Activated gamma-delta T cell (primary cell): ENCODE data around the gene C21orf58.
A peak's percentile ranks its signal among the peaks of the same experiment; 100 is the strongest.

Experiments
- DNase-seq: peaks from one replicate; lab custom pipeline; 2025; lab: John Stamatoyannopoulos, UW

Gene C21orf58

DNA sequence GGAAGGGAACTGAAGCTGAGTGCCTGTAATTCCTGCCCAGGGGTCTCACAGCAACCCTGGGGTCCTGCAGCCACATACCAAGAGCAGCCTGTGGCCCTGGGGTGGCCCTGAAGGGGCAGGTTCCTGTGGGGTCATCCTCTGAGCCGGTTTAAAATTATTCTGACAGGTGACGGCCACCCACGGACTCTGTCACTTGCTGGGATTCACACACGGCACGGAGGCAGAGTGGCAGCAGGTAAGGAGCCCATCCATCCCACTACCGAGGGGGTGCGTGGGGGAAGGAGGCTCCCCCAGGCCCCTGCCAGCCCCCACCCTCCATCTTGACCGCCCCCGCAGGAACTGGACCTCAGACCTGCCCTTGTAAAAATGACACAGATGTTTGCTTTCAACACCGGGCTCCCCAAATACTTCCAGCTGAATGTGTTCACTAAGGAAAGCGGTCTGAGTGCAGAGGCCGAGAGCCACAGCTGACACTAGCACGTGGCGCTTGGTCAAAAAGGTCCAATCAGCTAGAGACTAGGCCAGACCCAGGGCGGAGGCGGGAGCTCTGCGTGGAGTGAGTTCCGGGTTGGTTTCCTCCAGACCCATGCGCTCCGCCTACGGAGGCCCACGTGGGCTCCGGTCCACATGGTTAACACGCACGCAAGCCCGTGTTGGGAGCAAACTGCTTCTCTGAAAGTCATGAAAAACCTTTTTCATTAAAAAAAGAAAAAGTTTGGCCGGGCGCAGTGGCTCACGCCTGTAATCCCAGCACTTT is 27.5 kb downstream of the C21orf58 start:
- no peak for DNase-seq

DNA sequence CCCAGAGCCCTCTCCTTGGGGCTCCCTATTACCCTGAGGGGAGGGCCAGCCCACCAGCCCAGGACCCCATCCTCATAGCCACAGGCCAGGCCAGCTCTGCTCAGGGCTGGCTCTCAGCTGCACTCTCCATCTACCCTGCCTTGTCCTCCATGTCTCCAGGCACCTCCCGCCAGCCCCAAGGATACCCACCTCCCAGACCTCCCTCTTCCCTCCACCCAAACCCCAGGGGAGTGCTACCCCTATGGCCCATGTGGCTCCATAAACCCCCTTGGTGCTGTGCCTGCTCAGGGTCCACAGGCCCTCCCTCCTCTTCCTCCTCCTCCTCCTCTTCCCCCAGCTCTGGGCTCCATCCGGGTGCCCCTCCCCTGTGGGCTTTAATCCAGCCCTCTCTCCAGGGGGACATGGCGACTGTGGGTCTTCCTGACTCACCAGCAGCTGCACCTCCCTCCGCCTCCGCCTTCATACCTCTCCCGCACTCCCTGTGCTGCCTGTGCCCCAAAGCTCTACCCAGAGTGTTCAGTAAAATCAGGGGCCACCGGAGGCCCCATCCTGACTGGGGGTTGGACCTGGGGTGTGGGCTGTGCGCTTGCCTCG is 28.4 kb downstream of the C21orf58 start:
- no peak for DNase-seq

DNA sequence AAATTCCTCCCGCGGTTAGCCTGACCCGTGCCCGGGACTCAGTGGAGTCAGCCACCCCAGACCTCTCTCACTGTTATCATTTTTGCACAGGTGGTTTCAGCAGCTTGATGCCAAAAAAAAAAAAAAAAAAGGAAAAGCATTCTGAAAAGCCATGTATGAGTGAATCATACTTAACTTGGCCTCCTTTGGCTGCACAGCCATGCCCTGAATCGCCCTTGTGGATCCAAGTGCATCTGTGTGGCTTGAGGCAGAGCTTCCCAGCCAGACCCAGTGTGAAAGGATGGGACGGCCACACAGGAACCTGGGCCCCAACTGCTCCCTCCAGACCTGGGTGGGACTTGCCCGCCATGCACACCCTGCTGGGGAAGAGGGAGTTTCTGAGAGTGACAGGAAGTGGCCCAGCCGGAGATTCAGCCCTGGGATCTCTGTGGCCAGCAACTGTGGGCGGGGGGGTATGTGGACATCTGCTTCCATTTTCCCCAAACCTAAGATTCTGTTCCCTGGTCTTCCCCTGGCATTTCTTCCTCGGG is 29.0 kb downstream of the C21orf58 start:
- DNase-seq: no peak

DNA sequence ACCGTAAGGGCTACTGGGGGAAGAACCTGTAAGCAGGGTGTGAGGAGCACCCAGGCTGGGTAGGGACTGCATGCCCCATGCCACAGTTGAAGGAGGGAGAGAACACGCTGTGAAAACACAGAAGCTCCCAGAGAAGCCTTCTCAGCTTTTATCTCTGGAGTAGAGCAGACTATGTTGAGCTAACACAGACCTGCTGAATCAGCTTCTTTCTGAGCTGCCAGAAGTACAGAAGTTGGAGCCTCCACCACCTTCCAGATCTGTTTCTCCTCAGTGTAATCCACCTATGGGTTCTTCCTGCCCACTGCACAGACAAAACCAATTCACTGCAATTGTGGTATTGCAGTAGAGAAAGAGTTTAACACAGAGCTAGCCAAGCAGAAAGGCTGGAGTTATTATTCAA is 32.1 kb downstream of the C21orf58 start:
- DNase-seq: no peak

DNA sequence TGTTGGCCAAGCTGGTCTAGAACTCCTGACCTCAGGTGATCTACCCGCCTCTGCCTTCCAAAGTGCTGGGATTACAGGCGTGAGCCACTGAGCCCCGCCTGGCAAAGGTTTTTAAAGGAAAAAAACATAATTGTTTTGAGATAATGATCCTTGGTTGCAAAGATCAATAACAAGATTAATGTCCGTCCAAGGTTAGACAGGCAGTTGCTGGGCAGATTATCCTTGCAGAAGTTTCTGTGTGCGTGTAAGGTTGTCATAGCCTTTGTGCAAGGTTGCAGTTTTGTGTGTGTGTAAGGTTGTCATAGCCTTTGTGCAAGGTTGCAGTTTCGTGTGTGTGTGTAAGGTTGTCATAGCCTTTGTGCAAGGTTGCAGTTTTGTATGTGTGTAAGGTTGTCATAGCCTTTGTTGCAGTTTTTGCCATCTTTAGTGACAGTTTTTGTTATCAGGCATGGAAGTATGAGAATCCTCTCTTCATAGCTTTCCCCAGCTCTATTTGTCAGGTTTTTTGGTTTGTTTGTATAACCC is 34.0 kb downstream of the C21orf58 start:
- DNase-seq: no peak

DNA sequence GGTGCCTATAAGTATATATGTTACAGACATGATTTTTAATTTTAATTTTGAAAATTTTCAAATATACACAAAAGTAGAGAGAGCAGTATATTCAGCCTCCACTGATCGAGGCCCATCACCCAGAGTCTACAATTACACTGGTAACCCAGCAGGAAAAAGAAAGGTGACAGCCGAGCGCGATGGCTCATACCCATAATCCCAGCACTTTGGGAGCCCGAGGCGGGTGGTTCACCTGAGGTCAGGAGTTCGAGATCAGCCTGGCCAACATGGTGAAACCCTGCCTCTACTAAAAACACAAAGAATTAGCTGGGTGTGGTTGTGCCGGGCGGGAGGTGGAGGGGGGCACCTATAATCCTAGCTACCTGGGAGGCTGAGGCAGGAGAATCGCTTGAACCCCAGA is 36.1 kb downstream of the C21orf58 start:
- no peak for DNase-seq

DNA sequence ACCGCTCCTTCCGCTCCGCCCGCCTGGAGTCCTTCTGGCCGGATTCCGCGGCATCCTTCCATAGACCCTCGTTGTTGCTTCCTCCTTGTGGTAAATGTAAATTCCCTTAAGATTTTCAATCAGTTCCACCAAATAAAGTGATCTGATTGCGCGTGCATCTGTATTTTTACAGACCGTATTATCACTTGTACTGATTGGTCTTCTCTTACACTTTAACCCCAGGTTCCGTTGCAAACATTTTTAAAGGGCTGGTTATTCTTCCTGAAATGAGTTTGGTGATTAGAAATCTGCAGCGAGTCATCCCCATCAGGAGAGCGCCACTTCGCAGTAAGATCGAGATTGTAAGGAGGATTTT is 37.0 kb downstream of the C21orf58 start:
- DNase-seq: no peak

DNA sequence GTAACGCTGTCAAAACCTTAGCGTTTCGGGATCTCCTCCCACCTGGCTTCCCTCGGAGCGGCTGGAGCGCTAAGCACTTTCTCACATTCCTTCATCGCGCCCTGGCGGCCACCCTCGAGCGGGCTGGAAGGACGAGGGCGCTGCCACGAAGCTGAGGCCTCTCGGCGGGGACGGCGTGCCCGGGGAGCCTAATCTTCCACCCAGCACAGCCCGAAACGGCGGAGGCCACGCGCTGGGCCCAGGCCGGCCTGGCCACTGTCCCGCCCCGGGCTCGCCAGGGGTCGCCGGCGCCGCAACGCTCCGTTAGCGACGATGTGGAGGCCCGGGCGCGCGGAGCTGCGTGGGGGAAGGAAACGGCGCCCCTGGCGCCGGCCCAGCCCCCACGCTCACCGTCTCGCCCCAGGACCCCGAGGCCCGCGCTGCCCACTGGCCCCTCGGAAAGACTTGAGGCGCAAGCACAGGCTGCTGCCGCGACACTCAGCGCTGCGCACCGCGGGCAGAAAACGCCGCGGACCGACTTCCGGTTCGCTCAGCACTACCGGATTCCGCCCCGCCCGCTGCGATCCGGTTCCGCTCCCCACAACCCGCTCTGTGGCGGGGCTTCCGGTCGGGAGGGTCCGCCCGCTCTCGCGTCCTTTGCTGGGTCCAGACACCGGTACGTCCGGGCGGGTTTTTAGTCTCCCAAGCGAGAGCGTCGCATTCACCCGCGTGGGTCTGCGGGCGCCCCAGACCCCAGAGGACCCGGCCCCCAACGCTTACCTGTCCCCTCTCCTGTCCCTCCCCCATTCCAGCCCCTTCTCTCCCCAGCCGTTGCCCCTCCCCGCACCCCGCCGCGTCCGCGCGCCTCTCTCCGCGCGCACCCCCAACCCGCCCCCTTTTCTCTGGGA is 37.7 kb downstream of the C21orf58 start, which contains the start of gene YBEY:
YBEY (plus strand) TSS at position 582 of the 887 bp plus-strand sequence. CDS start 572 bp downstream, outside the sequence.
- DNase-seq: peak; percentile 74

DNA sequence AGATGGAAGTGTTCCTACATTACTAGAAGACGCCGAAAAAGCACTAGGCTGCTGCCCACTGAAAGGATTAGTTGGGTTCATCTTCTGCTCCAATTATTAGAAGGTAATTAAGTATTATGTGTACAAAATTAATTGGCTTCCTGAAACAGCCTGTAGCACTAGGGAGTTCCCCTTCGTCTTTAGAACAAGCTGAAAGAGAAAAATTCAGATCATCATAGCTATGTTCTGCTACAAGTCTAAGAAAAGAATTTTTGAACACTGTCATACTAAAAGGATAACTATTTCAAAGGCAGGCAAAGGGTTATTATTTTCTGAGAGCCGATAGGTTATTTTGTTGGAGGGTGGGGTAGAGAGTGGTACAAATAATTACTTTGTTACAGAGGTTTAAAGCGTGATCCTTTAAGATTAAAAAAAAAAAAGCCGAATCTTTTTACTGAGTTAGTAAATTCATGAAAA is 38.4 kb downstream of the C21orf58 start, which contains the start of gene MCM3AP:
MCM3AP (minus strand) TSS at position 406 of the 456 bp plus-strand sequence; CDS start at position 81, 325 bp downstream.
- DNase-seq: no peak

DNA sequence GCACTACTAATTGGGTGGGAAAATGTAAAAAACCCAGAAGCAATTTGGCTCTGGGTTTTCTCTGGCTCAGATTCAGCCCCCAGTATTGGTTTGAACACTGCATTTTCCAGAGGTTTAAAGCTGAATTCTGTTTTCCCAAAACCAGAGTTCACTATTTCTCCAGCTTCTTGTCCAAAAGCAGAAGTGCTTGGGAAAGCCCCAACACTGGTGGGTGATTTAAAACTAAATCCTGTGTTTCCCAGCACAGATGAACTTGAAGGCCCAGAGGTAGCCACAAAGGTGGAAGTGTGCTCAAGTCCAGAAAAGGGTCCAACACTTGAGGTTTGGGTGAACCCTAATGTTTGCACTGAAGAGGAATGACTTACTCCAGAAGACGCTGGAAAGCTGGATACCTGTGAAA is 38.9 kb downstream of the C21orf58 start:
- no peak for DNase-seq

DNA sequence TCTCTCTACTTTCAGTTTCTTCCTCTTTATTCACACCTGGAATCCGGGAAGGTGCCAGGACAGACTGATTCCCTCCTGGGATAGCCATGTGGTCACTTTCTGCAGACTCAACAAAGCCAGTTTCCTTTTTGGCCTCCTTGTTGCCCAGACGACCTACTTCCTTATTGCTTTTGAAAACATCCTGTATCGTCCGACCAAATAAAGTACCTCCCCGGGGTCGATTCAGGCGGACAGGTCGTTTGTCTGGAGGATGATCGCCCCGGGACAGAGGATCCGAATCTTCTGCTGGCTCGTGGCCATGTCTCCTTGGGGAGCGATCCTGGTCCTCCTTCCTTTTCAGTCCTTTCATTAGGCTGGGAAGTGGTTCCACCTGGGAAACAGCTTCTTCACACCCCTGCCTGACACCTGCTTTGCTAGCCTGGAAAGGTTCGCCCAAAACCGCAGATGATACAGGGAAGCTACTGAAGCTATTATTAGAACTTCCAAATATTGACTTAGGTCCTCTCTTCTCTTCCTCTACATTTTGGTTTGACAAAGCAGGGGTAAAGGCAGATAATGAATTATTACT is 39.5 kb downstream of the C21orf58 start:
- no peak for DNase-seq

DNA sequence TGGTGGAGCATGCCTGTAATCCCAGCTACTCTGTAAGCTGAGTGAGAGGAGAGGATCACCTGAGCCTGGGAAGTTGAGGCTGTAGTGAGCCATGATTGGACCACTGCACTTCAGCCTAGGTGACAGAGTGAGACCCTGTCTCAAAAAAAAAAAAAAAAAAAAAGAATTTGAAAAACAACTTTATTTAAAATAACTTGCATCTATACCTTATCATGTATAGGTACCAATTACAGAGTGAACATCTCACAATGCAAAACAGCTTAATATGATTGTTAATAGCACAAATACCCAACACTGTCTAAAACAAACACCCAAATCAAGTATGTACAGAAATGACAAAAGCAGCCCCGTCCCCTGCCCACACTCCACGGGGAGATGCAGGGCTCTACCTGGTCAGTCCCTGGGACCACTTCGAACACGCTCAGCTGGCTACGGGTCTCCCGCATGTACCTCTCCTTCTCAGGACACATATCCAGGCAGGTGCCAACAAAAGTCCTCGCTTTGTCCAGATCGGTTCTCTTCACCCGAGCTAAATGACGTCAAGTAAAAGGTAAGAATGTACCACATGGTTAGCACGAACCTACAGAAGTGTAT is 48.8 kb downstream of the C21orf58 start:
- DNase-seq: no peak

DNA sequence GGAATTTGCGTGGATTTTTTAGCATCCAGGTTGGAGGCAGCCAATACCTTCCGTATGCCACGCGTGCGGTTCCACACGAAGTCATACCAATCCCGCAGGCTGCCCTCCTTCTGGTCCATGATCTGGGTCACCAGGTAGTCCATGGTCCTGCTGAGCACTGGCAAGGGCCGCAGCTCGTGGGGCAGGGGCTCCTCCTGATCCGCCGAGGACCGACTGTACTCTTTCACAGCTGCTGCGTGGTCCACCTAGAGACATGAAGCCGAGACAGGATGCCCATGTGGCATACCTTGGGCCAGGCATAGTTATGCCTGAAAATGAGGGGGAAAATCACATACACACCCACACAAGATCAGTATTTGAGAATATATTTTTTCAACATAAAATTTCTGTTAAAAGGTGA is 50.3 kb downstream of the C21orf58 start:
- no peak for DNase-seq

DNA sequence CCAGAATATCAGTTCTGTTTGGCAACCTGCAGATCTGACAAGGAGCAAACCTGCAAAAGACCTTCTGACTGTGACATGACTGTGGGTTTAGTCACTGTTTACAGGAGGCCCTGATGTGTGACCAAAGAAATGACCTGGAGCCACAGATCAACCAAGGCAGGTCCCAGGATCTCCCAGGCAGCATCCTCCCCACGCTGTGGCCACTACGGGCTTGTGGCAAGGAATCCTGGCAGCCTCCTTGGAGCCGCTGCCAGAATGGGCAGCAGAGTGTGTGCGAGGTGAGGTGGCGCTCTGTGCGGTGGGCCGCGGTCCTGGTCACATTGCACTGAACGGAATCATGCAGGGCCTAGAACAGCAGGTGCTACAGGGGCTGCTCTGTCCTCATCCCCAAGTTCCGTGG is 54.2 kb downstream of the C21orf58 start:
- DNase-seq: no peak

DNA sequence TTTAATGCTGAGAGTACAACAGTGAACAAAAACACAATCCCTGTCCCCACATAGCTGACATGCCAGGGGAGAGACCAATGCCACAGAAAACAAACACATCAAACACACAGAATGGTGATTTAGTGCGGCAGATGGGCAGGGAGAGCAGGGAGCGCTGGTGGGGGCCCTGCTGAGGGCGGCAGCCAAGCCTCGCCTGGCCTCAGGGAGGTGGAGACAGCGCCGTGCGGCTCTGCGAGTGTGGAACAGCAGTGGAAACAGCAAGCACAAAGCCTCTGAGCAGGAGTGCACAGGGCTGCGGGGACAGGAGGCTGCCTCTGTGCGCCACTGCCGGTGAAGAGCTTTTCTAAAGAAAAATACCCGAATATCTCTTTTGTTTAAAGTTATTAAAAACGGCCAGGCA is 55.3 kb downstream of the C21orf58 start:
- no peak for DNase-seq

DNA sequence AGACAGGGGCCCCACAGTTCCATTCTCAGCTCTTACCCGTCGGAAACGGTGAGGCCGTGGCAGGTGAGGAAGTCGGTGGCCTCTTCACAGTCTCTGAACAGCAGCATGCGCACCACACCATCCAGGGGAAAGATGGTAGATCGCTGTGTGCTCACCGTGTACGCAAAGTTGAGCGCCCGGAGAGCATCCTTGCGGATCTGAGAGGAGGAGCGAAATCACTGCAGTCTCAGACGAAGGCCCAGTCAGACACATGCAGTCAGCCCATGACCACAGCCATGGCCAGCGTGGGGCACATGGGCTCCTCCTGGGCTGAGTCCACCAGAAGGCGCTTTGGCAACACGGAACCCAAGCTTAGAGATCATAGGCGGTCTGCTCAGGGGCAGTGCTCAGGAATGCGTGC is 56.7 kb downstream of the C21orf58 start:
- no peak for DNase-seq

DNA sequence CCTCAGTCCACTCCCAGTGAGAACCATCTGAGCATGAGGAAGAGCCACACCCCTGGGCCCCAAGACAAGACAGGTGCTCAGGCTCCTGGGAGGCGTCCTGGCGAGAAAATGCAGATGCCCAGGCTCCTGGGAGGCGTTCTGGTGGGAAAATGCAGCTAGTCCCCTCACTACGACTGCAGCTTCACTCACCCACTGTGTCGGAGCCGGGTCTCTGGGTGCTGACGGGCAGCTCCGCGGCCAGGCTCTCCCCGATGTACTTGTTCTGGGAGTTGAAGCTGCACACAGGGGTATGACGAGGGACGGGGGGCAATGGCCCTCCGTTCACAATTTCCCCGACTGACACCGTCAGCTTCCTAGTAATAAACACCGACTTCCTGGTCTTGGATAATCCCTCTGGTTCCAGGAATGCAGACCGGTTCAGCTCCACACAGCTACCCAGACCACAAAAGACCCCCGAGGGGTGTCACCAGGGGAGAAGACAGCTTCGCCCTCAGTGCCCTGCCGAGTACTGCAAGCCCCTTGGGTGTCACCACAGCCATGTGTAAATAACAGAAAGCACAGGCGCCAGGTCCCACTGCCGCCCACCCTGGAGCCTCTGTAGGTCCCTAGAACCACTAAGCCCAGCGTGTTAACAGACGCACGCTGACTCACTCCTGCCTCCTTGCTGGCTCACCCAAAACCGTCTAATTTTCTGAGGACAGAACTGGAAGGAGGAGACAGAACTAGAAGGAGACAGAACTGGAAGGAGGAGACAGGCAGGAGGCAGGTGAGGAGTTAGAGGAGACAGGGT is 57.7 kb downstream of the C21orf58 start:
- no peak for DNase-seq

DNA sequence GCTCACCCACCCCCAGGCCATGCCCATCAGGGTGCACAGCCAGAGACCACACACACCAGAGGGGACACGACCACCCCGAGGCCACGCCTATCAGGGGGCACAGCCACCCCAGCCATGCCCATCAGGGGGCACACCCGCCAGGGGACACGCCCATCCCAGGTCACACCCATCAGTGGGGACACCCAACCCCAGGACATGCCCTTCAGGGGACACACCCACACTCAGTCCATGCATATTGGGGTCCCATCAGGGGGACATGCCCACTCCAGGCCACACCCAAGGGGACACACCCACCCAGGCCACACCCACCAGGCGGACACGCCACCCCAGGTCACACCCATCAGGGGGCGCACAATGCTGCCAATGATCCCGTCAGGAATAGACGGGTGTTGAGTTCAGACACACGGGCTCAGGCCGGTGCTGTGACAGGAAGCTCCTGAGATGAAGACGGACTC is 59.0 kb downstream of the C21orf58 start:
- no peak for DNase-seq

DNA sequence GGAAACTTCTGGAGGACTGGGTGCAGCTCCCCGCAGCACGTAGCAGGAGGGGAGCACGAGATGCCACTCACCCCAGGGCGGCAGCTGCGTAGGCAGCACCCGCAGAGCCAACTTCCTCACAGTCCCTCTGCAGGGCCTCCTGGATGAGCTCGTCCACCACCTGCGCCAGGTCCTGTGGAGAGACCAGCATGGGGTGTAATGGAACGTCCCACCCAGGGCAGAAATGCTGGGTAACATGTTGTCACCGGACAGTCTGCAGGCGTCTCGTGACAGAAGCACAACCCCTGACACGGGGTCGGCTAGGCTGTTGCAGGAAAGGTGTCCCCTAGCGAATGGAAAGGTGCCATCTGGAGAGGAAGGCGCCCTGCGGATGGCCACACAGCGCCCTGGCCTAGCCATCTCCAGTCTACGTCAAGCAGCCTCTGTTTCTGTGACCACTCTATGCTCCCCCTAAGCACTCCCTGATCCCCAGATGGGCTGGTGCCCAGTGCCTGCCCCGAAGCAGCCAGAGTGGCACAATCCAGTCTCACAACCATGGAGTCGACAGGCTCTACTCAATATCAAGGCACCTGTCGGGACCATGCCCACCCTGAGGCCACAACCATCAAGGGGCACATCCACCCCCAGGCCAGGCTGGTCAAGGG is 59.5 kb downstream of the C21orf58 start:
- no peak for DNase-seq

DNA sequence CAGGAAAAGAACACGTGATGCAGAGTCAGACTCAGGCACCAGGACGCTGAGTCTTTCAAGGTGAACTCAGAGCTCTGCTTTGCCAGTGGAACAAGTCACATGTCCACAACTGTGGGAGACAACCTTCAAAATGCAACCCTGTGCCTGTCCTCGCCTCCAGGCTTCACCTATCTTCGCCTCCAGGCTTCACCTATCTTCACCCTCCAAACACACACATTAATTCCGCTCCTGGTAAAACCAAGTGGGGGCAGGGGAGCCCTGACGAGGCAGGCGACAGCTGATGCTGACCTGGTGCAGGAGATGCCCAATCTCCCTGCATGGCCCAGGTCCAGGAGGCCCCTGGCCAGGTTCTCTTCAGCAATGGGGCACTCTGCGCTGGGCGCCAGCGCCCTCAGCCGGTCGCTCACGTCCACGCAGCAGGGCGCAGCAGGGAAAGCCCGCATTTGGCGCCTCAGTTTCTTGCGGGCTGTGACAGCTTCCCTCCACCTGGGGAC is 67.1 kb downstream of the C21orf58 start:
- no peak for DNase-seq
